ENCODE results near the gene SOAT1. TPM values are rescaled to one million over a fixed set of nuclear protein-coding genes. Genes with fewer than 3 reads are reported as not detected.

The SOAT1 gene
- total RNA-seq, 1 experiment from 2014 or later: 43.5 TPM

DNA sequence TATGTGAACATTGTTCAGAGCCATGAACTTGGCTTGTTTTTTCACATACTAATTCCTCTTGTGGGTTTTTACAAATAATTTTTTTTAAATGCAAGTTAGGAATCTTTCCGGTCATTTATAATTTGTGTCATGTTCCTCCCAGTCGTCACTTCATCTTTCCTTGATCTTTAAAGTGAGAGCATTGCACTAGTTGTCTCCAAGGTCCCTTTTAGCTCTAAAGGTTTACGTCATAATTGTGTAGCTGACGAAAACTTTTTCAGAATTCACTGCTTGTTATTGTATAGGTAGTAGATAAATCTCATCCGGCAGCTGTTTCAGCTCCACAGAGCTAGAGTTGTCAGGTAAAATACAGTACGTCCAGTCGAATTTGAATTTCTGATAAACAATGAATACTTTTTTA is 33.6 kb downstream of the SOAT1 start:
- intact Hi-C loops (cut with micrococcal nuclease; ENCODE audit: unreplicated experiment): no loop called here
- H3K4me1 ChIP-seq (replicated peaks; ENCODE audit: insufficient read depth): no peaks in the 10 kb centered on the region
- no peak for DNase-seq
- no peak overlapping the region for H2AFZ ChIP-seq
- H3K4me2 ChIP-seq: no peak overlapping the region
- H3K27ac ChIP-seq: no peak overlapping the region
- ChIA-PET CTCF (no interaction called here), POLR2A (ENCODE audit: unreplicated experiment) (interaction anchor here (0.6 kb wide), 1 partner anchor 19 kb away, joined by 4 read pairs; no protein-coding TSS in a partner anchor)
- no peaks in the 10 kb centered on the region for H3K27me3 ChIP-seq (ENCODE audit: insufficient read depth, low read depth)
- no peaks in the 10 kb centered on the region for H3K79me2 ChIP-seq (ENCODE audit: low read depth)
- 0 out of 2 replicates have a peak, but pooled peaks cover 2% of the 10 kb centered on the region for H3K36me3 ChIP-seq (ENCODE audit: low read depth)
- H4K20me1 ChIP-seq (ENCODE audit: insufficient read depth): no peaks in the 10 kb centered on the region
- no TSS peak for BruUV-seq (replicated peaks)
- H3K9me3 ChIP-seq (ENCODE audit: insufficient read depth, low read depth): no peaks in the 10 kb centered on the region; the same call in 1 of the 2 replicates
- no peaks in the 10 kb centered on the region for H3K9me2 ChIP-seq (ENCODE audit: insufficient read depth)
- no peak overlapping the region for H3K4me3 ChIP-seq
- H3F3A ChIP-seq (ENCODE audit: insufficient read depth, low read depth): peaks cover 3% of the 10 kb centered on the region; the same call in 1 of the 2 replicates
- TF ChIP-seq, protein P1, sequence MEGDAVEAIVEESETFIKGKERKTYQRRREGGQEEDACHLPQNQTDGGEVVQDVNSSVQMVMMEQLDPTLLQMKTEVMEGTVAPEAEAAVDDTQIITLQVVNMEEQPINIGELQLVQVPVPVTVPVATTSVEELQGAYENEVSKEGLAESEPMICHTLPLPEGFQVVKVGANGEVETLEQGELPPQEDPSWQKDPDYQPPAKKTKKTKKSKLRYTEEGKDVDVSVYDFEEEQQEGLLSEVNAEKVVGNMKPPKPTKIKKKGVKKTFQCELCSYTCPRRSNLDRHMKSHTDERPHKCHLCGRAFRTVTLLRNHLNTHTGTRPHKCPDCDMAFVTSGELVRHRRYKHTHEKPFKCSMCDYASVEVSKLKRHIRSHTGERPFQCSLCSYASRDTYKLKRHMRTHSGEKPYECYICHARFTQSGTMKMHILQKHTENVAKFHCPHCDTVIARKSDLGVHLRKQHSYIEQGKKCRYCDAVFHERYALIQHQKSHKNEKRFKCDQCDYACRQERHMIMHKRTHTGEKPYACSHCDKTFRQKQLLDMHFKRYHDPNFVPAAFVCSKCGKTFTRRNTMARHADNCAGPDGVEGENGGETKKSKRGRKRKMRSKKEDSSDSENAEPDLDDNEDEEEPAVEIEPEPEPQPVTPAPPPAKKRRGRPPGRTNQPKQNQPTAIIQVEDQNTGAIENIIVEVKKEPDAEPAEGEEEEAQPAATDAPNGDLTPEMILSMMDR (conservative IDR thresholded peaks at IDR 0.05): no peak
- no peak for TF ChIP-seq EZH2 (IDR thresholded peaks at IDR 0.05; ENCODE audit: low read depth)

DNA sequence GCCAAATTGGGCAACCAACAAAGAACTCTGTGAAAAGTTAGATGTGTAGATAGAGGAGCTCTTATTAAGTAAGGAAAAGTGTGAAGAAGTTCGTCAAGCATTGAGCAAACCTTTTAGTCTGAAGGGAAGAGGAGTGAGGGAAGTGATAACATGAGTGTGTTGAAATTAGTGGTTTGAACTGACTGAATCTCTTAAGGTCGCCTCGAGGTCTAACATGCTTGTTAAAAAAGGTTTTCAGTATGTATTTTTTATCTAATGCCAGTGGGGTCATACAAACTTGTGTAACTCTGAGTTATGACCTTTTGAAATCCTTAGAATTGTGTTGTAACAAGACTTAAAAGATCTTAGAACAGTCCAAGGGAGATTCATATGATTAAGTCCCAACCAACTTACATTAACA is 34.1 kb downstream of the SOAT1 start:
- intact Hi-C loops (cut with micrococcal nuclease; ENCODE audit: unreplicated experiment): no loop called here
- H3K4me3 ChIP-seq: no peak overlapping the region
- H3K9me2 ChIP-seq (ENCODE audit: insufficient read depth): no peaks in the 10 kb centered on the region
- CTCF ChIA-PET: no interaction called here
- no peak overlapping the region for H2AFZ ChIP-seq
- no peak overlapping the region for H3K27ac ChIP-seq
- H3K79me2 ChIP-seq (ENCODE audit: low read depth): no peaks in the 10 kb centered on the region
- no peak for TF ChIP-seq EZH2 (IDR thresholded peaks at IDR 0.05; ENCODE audit: low read depth)
- TF ChIP-seq, protein P1 (conservative IDR thresholded peaks at IDR 0.05): no peak
- no peak overlapping the region for H3K4me2 ChIP-seq
- no peaks in the 10 kb centered on the region for H3F3A ChIP-seq (ENCODE audit: insufficient read depth, low read depth)
- no peak for DNase-seq
- BruUV-seq (replicated peaks): no TSS peak
- H3K36me3 ChIP-seq (ENCODE audit: low read depth): no peaks in the 10 kb centered on the region
- POLR2A ChIA-PET (ENCODE audit: unreplicated experiment): interaction anchor here (0.6 kb wide), 1 partner anchor 18 kb away, joined by 4 read pairs; no protein-coding TSS in a partner anchor
- no peaks in the 10 kb centered on the region; the same call in 1 of the 2 replicates for H3K9me3 ChIP-seq (ENCODE audit: insufficient read depth, low read depth)
- no peaks in the 10 kb centered on the region for H4K20me1 ChIP-seq (ENCODE audit: insufficient read depth)
- no peaks in the 10 kb centered on the region for H3K4me1 ChIP-seq (replicated peaks; ENCODE audit: insufficient read depth)
- no peaks in the 10 kb centered on the region for H3K27me3 ChIP-seq (ENCODE audit: insufficient read depth, low read depth)

DNA sequence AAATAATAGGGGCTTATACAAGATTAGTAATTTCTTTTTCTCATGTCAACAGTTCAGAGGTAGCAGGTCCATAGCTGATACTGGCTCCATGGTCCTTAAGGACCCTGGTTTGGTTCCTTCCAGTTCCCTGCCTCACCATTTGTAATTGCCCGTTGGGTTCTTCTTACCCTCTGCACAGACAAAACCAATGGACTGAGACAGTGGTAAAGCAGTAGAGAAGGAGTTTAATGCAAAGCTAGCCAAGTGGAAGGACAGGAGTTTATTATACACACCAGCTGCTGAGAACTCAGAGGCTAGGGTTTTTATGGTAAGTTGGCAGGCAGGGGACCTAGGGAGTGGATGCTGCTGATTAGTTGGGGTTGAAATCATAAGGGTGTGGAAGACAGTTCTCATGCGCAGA is 36.3 kb downstream of the SOAT1 start:
- Histone ChIP-seq H2AFZ (no peak overlapping the region), H3K4me2 (no peak overlapping the region), H3F3A (ENCODE audit: insufficient read depth, low read depth) (no peaks in the 10 kb centered on the region), H3K9me3 (ENCODE audit: insufficient read depth, low read depth) (no peaks in the 10 kb centered on the region; the same call in 1 of the 2 replicates), H3K27ac (no peak overlapping the region), H3K27me3 (ENCODE audit: insufficient read depth, low read depth) (no peaks in the 10 kb centered on the region), H3K36me3 (ENCODE audit: low read depth) (no peaks in the 10 kb centered on the region), H3K4me1 (replicated peaks; ENCODE audit: insufficient read depth) (no peaks in the 10 kb centered on the region), H3K79me2 (ENCODE audit: low read depth) (no peaks in the 10 kb centered on the region), H3K9me2 (ENCODE audit: insufficient read depth) (no peaks in the 10 kb centered on the region), H3K4me3 (no peak overlapping the region), H4K20me1 (ENCODE audit: insufficient read depth) (no peaks in the 10 kb centered on the region; the same call in 1 of the 2 replicates)
- BruUV-seq (replicated peaks): no TSS peak
- ChIA-PET POLR2A (ENCODE audit: unreplicated experiment) (no interaction called here), CTCF (no interaction called here)
- TF ChIP-seq, protein P1 (conservative IDR thresholded peaks at IDR 0.05): no peak
- TF ChIP-seq EZH2 (IDR thresholded peaks at IDR 0.05; ENCODE audit: low read depth): no peak
- no peak for DNase-seq
- intact Hi-C loops (cut with micrococcal nuclease; ENCODE audit: unreplicated experiment): no loop called here
